ENCODE measurements around the gene CCDC182.

The CCDC182 gene

DNA sequence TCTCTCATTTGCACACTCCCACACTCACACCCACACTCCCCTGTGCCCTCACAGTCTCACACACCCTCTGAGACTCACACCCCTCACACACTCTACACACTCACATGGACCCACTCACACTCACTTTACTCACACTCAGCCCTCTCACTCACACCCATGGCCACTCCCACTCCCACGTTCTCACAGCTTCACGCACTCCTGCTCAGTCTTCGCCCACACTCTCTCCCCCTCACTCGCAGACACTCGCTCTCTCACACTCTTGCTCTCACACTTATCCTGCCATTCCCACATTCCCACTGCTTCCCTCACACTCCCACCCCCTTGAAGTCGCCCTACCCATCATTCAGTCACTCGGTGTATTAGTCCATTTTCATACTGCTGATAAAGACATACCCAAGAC lies 47.9 kb downstream of the CCDC182 start:
- no peak for DNase-seq (ENCODE audit: low spot score)

DNA sequence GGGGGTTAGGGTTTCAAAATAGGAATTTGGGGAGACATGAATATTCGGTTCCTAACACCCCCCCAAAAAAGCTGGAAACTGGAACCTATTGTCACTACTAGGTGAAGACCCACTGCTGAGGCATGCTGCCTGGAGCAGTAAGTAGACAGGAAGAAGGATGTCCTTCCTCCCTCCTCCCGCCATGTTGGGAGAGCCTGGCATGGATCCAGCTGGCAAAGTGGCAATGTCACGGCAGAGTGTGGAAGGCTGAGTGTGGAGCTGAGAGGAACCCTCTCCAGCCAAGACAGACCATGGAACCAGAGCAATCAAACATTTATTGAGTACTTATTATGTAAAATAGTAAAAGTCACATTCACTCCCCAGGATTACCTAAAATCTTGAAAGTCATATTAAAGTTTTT lies 49.0 kb downstream of the CCDC182 start:
- no peak for DNase-seq (ENCODE audit: low spot score)
